HG02571 (cell line): ENCODE data around the gene PHLPP2.
"Not testable (repeated sequence)": the region's sequence is repeated elsewhere in the genome, so short reads cannot be mapped to it uniquely, and the experiment has no call there.

Experiments
- ATAC-seq: cut with Tn5 transposase; IDR thresholded peaks from one replicate; pipeline ENCODE4 v1.9.1; 2021; ENCODE audit warnings: mild to moderate bottlenecking, moderate library complexity; ENCODE audit not compliant: unreplicated experiment

The PHLPP2 gene

DNA sequence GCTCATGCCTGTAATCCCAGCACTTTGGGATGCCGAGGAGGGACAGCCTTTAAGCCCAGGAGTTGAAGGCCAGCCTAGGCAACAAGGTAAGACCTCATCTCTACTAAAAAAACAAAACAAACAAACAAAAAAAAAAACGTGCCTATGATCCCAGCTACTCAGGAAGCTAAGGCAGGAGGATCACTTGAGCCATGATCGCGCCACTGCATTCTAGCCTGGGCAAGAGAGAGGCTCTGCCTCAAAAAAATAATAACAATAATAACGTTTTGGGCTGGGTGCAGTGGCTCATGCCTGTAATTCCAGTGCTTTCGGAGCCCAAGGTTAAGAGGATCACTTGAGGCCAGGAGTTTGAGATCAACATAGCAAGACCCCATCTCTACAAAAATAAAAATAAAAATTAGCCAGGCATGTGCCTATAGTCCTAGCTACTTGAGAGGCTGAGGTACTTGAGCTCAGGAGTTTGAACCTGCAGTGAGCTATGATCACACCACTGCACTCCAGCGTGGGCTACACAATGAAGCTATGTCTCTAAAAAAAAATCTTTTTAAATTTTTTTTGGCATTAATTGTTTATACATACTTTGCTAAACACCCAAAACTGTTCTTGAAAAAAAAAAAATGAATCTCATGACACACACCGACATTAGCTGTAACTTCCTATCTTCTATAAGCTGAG is 3.3 kb downstream of the PHLPP2 start:
- no peak for ATAC-seq

DNA sequence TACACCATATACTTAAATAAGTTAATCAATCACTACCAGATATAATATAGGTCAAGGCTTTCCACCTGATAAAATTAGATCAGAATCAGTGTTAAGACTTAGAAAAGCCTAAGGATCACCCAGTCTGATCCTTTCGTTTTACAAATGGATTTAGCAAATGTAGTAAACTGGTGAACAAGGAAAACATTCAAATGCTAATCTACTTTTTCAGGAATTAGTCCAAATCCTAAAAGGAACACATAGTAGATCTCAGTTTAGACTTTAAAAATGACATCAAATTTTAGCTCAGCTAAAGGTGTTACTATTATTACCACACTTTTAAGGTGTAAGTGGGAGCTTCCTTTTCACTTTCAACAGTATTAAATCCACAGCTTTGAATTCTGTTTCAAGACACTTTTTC is 12.0 kb downstream of the PHLPP2 start:
- no peak for ATAC-seq

DNA sequence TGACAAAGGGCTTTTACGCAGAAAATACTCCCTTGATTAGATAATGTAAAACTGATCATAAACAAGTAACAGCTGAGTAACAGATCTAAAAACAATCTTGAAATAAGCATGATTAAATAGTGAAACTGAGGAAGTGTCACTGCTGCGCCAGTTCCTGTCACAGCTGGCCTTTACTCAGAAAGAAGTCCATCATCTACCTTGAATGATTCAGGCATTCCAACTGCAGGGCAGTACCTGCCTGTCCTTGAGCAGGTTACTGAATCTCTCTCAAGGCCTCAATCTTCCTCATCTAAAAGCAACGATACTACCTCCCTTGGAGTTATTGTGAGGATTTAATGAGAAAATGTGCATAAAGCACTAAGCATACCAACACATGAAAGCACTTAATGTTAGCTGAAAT is 12.7 kb downstream of the PHLPP2 start:
- no peak for ATAC-seq

DNA sequence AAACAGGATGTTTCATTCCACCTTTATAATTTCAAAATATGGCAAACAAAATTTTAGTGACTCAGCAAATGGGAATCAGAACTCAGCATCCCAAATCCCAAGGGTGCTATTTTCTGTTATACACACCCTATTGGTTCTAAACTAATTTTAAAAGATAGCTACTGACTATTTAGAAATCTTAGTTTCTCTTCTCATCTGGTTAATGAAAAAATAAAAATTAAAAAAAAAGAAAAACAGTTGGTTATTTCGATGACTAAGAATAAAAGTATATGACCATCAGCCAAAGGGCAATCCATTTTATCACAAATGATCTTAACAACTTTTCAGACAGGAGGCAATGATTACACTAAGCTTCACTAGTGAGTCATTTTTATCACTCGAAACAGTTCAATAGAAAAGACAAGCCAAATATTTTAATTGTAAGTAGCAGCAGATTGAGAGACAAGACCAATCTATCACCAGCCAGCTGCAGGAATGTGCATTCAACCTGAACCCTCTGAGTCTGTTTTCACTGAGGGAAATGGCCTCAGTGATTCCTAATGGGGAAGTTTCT is 15.2 kb downstream of the PHLPP2 start:
- ATAC-seq: no peak

DNA sequence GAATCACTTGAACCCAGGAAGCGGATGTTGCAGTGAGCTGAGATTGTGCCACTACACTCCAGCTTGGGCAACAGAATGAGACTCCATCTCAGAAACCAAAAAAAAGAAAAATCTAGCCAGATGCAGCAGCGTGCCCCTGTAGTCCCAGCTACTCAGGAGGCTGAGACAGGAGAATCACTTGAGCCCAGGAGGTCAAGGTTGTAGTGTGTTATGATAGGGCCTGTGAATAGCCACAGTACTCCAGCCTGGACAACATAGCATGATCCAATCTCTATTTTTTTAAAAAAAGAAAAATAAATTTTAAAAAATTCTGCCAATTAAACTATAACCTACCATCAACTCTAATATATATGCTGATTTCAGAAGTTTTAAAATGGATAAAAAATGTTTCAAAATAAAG is 15.8 kb downstream of the PHLPP2 start:
- ATAC-seq: no peak

DNA sequence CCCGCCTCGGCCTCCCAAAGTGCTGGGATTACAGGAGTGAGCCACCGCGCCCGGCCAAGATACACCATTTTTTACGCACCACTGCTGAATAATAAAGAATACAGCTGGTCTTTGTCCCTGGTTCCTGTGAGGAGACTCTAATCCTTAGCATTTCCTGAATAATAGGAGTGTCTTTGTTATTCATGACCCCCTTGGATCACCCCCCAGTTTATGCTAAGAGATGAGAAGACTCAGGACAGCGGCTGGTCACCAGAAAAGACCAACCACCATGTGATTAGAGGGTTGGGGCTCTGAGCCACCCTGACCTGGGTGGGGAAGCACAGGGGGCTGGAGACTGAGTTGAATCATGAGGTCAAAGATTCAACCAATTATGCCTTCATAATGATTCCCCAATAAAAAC is 17.3 kb downstream of the PHLPP2 start:
- ATAC-seq: no peak

DNA sequence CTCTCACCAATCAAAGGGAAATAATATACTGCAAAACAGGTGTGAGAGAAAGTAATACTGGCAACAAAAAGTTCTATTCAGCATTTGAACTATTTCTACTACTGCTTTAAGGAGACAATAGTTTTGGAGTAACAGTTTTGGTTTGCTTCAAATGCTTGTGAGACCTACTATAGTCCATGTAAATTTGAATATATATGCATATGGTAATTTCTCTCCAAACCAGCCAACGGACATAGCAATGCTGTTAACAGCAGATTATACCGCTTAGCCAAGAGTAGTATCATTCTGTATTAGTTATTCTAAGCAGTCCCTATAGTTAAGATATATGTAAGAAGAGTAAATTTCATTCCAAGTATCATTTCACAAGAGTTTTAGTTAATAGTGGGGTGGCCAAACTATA is 18.5 kb downstream of the PHLPP2 start:
- no peak for ATAC-seq

DNA sequence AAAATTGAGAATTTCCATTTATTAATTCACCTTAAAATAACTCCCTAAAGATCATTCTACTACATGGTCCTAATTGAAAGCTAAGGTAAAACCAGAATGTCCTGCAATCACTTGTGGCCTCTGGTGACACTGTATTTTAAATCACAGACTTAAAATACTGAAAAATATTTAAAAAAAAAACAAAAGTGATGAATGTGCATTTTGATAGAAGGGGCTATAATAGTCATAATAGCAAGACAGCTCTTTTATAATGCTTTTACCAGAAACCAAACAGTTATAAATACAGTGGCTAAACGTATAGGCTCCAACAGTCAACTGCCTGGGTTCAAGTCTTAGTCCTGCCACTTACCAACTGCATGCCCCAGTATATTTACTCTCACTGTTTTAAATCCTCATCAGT is 21.2 kb downstream of the PHLPP2 start:
- ATAC-seq: no peak

DNA sequence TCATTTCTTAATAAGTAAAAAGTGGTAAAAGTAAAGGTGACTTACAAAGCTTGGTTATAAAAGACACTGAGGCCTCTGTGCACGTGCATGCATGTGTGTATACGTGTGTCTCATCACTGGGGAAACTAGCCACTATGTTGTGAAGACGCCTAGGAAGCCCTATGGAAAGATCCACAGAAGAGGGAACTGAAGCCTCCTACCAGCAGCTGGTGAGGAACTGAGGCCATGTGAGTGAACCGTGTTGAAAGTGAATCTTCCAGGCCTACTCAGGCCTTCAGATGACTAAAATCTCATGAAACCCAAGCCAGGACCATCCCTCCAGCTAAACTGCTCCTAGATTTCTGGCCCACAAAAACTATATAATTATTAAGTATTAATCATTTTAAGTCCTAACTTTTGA is 23.7 kb downstream of the PHLPP2 start:
- ATAC-seq: no peak

DNA sequence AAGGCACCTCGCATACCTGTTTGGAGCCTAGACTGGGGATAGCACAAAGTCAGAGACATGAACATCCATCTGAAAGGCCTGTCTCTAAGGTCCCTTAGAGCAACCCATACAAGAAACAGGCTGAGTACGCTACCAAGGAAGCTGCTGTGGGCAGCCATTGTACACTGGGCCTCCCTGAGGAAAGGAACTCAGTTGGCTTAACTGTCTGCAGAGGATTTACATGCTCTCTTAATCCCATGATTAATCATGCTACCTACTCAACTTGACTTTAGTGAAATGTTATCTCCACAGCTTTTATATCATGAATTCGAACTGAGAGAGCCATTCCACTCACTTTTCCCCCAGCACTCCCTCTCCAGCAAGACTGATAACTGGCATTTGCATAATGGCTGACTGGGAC is 26.0 kb downstream of the PHLPP2 start:
- ATAC-seq: no peak

DNA sequence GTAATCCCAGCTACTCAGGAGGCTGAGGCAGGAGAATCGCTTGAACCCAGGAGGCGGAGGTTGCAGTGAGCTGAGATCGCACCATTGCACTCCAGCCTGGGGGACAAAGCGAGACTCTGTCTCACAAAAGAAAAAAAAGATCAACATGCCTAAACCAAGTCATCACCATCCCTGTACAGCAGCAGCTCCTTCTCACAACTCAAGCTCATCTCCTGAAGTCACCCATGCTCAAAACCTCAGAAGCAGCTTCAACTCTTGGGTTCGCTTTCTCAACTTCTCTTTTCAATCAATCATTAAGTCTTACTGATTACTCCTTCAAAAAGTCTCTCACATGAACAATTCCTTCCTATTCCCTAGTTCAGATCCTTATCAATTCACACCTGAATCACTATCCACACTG is 31.3 kb downstream of the PHLPP2 start:
- no peak for ATAC-seq

DNA sequence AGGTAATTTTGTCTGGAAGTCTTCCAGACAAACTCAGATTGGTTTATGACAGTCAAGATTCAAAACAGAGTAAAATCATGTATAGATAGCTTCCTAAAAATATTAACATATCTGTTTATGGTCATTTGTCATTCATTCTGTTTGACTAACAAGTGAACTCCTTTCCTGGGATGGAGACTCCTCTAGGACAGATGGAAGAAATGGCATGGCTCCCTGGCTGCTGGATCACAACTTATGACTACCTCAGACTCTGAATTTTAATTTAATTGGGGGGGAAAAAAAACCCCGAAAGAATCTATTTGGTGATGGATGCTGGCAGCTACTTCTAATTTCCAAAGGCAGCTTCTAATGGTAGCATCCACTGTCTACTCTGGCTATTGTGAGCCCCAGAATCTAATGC is 34.6 kb downstream of the PHLPP2 start:
- no peak for ATAC-seq

DNA sequence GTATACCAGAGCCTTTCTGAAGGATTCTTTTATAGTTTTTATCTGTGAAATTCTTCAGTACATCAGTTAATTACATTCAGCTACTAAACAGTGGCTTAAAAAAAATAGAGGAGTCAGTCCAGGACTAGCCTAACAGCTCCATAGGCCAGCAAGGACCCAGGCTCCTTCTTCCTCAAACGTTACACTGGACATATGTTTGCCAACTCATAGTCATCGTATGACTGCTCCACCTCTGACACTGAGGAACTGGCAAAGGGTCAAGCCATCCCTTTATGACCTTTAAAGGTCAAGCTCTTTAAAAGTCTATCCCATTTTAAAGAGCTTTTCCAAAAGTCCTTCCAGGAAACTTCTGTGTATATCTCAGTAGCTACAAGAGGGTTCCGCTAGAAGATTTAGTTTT is 36.6 kb downstream of the PHLPP2 start:
- no peak for ATAC-seq

DNA sequence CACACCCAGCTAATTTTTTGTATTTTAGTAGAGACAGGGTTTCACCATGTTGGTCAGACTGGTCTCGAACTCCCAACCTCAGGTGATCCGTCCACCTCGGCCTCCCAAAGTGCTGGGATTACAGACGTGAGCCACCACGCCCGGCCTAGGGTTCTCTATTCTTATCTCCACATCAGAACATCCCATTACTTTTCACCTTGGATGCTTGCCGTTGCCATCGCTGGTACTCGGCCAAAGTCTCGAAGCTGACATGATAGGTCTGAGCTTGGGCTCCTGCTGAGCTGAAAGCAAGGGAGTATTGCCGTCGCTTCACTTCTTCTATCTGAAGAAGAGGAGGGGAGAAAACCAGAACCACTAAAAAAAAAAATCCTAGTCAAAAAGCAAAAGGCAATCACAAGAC is 40.2 kb downstream of the PHLPP2 start:
- not testable (repeated sequence) for ATAC-seq

DNA sequence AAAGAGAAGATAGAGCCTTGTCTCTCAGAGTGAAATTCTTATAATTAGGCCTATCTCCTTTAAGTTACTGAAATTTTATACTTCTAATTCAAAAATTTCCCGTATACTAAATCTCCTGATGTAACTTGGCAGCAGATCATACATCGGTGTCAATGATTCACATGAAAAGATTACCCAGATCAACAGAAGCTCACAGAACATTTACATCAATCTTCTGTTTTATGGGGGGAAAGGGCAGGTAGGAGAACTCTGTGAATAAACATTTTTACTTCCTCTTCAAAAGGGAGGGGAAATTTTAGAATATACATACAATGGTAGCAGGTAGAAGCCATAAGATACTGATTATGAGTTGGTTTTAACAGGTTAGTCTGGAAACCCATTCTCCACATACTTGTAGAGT is 43.1 kb downstream of the PHLPP2 start:
- ATAC-seq: no peak

DNA sequence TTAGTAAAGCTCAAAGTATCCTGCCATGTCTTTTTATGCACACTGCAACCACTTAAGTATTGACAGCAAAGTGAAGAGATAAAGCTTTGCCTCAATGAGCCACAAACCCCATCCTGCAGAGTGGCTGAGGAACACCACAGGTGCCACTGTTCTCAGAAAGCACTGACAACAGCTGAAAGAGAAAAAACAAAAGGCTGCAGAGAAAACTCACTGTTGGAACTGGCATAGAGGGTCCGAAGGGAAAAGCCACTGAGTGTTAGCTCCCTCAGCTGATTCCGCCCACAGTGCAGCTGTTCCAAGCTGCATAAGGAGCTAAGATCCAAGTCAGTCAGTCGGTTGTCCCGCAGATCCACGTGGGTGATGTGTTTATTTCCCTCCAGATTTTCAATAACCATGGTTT is 48.3 kb downstream of the PHLPP2 start:
- no peak for ATAC-seq

DNA sequence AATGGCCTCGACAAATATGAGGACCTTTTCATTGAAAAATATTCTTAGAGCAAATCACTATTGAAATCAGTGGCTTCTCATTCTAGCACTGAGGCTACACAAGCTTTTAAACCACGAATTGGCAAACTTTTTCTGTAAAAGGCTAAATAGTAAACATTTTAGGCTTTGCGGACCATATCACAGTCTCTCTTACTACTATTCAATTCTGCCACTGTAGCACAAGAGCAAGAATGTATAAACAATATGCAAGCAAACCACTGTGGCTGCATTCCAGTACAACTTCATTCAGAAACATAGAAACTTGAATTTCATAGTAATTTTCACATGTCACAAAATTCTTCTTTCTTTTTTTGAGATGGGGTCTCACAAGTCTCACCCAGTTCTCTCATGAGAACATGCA is 49.1 kb downstream of the PHLPP2 start:
- no peak for ATAC-seq

DNA sequence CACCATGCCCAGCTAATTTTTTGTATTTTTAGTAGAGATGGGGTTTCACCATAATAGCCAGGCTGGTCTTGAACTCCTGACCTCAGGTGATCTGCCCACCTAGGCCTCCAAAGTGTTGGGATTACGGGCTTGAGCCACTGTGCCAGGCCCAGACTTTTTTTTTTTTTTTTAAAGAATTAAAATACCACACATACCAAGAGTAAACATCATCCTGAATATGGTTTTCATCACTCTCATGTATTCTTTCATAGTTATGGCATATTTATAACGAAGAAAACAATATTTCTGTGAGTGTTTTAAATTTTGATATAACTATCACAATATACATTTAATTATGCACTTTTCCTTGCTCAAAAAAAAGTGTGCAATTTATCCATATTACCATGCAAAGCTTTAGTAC is 50.3 kb downstream of the PHLPP2 start:
- no peak for ATAC-seq

DNA sequence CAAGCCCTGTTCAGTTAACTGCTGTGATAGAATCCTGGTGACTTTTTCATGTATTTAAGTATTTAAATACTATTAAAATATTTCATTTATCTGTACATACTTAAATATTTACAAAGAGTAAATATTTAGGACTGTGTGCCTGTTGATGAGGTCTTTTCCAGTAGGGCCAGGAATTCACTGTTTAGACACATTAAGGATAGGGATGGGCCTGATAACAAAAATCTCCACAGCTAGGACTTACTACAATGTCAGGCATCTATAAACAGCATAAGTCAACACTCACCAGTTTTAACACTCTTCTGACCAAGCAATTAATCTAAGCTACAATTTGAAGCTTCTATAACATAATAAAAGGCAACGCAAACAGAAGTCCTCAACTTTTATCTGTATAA is 50.9 kb downstream of the PHLPP2 start:
- no peak for ATAC-seq

DNA sequence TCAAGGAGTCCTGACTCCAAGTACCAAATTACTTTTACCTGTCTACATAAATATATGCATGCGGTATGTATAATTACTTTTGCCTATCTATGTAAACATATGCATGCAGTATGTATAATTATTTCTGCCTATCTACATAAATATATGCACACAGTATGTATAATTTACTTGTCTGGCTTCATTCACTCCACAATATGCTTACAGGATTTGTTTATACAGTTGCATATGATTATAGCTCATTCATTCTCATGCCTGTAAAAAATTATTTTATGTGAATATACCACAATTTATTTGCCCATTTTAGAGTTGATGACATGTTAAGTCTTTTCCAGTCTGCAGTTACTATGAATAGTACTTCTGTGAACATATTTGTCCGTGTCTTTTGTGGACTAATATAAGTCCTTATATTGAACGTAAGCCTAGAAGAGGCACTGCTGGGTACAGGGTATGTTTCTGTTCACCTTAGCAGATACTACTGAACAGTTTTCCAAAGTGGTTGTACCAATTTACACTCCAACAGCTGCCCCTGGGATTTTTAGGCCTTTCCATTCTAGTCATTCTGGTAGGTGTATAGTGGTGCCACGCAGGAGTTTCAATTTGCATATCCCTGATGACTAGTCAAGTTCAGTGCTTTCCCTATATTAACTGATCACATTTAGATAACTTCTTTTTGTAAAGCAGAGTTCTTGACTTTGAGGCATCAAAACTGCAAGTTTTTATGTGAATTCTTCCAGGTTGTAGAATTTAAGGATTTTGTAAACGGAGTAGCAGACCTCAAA is 51.5 kb downstream of the PHLPP2 start:
- ATAC-seq: no peak

DNA sequence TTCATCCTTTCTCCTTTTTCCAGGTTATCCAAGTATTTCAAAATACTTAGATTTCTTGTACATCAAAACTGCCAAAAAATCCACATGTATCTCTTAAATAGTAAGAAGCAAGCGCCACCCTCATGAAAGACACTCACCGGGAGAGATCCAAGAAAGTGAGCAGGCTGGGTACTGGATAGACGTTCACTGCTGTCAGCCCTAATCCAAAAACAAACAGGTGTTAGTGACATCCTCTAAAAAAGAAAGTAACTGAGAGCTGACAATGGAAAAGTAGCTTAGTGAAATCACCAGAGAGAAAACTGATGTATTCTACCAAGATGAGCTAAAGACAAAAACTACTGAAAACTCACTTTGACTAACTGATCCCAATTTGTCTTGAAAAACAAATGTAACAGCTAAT is 52.4 kb downstream of the PHLPP2 start:
- ATAC-seq: no peak

DNA sequence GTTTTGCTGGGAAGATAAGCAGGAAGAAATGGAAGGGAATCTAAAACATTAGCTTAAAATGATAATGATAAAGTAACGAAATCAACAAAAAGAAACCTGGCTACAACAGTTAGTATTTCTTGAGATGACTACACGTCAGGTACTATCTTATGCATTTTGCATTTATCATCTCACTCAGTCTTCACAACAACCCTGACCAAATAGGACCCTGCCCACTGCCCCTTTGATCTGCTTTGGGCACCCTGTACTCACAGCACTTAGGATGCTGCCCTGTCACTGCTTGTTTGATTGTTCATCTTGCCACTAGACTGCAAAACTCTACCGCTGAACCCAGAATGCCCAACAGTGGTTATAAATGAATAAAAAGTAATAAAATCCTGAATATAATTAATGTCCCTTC is 53.3 kb downstream of the PHLPP2 start:
- ATAC-seq: no peak

DNA sequence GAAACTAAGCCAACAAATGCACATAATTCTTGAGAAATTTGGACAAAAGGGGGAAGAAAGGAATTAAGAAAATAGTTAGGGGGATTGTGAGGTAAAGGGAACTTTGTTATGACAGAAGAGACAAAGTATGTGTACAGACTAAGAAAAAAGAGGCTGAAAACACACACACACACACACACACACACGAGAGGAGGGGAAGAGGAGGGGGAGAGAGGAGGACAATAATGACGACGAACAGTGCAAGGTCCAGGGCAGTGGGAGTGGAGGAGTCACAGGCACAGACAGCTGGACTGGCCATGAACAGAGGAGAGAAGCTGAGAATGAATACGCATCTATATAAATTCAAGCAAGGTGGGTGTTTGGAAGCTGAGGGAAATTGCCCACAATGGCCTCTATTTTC is 54.0 kb downstream of the PHLPP2 start:
- no peak for ATAC-seq
